ENCODE data around the gene RDH5.

Gene RDH5

DNA sequence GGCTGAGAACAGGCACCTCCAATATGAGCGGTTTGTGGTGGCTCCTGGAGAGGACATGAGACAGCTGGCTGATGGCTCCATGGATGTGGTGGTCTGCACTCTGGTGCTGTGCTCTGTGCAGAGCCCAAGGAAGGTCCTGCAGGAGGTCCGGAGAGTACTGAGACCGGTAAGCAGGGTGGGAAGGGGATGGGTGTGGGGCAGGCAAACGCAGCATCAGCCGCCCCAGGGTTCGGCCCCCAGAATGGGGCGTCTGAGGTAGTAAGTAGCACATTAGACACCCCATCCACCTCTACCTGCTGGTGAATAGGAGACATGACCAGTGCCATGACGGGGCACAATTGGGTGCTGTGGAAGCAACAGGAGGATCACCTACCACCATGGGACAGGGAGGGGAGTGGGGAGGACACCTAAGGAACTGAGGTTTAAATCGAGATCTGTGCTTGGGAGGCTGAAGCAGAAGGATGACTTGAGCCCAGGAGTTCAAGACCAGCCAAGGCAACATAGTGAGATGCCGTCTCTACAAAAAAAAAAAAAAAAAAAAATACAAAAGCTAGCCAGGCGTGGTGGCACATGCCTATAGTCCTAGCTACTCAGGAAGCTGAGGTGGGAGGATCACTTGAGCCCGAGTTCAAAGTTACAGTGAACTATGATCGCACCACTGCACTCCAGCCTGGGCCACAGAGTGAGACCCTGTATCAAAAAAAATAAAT lies 38.0 kb upstream of the RDH5 start:
- TF ChIP-seq, protein P1, sequence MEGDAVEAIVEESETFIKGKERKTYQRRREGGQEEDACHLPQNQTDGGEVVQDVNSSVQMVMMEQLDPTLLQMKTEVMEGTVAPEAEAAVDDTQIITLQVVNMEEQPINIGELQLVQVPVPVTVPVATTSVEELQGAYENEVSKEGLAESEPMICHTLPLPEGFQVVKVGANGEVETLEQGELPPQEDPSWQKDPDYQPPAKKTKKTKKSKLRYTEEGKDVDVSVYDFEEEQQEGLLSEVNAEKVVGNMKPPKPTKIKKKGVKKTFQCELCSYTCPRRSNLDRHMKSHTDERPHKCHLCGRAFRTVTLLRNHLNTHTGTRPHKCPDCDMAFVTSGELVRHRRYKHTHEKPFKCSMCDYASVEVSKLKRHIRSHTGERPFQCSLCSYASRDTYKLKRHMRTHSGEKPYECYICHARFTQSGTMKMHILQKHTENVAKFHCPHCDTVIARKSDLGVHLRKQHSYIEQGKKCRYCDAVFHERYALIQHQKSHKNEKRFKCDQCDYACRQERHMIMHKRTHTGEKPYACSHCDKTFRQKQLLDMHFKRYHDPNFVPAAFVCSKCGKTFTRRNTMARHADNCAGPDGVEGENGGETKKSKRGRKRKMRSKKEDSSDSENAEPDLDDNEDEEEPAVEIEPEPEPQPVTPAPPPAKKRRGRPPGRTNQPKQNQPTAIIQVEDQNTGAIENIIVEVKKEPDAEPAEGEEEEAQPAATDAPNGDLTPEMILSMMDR (IDR thresholded peaks at IDR 0.05), result no peak

DNA sequence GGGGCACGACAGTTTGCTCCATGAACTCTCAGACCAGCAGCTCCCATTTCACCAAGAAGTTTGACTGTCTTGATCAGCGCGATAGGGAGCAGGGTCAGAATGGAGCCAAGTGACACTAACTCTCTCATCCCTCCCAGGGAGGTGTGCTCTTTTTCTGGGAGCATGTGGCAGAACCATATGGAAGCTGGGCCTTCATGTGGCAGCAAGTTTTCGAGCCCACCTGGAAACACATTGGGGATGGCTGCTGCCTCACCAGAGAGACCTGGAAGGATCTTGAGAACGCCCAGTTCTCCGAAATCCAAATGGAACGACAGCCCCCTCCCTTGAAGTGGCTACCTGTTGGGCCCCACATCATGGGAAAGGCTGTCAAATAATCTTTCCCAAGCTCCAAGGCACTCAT lies 36.5 kb upstream of the RDH5 start:
- TF ChIP-seq, protein P1 (IDR thresholded peaks at IDR 0.05), result no peak

DNA sequence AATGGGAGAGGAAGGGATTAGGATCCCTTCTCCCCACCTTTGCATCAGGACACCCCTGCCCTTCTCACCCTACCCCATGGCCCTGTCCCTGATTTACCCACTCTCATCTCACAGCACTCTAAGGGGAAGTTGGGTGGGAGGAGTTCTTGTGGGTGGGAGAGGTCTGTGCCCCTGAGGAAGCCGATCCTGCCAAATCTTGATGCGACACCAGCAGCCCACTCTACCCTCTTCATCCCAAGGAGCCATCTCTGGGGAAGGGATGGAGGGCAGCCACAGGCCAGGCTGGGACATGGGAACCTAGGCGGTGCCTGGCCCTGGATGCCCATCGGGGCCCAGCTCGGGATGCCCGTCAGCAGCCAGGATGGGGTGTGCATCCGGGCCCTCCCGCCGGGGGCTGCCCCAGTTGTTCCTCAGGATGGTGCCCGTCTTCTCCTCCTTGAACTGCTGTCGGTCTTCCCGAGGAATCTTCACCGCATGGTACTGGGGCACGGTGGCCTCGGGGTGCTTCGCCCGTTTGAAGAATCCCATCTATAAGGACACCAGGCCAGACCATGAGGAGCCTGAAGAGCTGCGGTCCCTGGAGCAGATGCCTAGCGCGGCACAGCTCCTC lies 35.3 kb upstream of the RDH5 start:
- TF ChIP-seq, protein P1 (IDR thresholded peaks at IDR 0.05), result no peak

DNA sequence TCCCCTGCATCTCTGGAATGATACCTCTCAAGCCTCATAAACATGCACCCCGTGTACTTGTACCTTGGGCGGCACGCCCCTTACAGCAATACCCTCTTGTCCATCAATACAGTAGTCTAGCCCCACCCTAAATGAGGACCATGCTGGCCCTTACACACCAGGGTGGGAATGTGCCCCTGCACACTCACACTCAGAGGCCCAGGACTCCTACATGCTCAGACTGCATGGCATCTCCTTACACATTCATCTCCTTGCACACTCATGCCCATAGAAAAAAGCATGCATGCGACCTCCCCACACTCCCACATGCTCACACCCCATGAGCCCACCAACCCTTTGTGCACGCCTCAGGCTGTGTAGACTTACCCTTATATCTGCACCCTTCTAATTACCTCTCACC lies 34.5 kb upstream of the RDH5 start:
- TF ChIP-seq, protein P1 (IDR thresholded peaks at IDR 0.05), result no peak

DNA sequence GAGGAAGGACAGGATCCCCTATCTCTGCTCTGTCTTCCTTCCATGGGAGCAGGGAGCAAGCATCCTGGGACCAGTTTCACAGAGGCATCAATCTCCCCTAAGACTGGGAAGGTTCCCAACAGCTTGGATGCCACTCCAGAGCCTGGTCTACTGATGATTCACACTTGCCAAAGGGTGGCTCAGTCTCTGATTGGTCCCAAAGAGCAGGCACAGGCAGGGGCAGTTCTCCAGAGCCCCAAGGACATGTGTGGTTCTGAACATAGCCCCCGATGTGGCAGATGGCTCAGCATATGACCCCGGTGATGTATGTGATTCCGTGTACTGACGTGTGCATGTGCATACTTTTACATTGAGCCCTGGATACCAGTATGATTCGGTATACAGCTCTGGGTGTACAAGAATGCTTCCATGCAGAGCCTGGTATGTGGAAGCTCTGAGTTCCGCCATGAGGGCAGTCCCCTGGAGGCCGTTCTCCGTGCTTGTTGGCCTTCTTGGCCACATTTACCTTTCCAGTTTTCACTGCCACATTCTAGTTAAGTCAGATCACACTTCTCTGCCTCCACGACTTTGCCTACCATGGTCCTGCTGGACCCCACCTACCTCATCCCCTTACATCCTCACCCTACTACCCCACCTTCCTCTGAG lies 33.7 kb upstream of the RDH5 start:
- TF ChIP-seq, protein P1 (IDR thresholded peaks at IDR 0.05), result no peak

DNA sequence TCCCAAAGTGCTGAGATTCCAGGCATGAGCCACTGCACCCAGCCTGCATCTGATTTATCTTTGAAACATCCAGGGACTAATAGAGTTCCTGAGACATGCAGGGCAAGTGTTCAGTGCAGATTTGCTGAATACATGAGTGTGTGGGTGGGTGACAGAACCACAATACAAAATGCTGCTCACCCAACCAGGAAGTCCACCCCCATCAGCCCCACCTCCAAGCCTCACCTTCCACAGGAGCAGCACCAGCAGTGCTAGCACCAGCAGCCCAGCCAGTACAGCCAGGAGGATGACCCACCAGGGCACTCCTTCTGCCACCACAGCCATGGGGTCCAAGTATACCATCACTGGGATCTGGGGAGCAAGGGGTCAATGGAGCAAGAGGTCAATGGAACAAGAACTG lies 32.4 kb upstream of the RDH5 start:
- TF ChIP-seq, protein P1 (IDR thresholded peaks at IDR 0.05), result no peak

DNA sequence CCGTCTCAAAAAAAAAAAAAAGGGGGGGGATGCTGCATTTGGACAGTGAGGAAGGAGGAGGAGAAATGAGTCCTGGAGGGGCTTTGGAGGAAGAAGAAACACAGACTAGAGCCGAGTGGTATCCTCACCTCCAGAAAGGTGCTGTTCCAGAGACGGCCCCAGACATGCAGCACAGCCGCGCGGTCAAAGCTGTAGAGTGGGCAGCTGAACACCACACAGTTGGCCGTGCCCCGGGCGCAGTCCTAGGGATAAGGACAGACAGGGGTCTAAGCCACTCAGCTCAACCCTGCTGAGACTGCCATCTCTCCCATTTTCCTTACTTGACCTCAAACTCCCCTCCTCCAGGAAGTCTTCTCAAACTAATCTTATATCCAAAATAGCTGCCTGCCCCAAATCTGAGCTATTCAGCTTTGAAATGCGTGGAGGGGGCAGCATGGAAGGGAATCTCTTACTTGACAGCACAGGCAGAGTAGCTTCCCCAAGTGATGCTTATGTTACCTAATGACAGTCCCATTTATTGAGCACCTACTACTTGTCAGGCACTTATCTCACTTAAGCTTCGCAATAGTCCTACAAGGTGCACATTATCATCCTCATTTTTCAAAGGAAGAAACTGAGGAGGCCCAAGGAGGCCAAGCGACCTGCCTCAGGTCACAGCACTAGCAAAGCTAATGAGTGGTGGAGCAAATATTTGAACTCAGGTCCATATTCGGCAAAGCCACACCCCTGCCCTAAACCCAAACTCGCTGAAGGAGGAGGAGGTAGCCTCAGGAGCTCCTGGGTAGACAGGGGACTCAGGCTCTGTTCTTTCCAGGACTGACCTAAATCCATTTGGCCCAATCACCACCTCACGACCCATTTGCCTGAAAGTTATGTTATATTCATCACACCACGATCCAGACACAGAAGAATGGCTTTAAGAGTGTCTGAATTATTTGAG lies 31.2 kb upstream of the RDH5 start:
- TF ChIP-seq, protein P1 (IDR thresholded peaks at IDR 0.05), result no peak

All from LNCAP (cell line).